Neural crest cell (in vitro differentiated cells): Measurements from ENCODE around the gene DAB2IP. TPM values are rescaled to one million over a fixed set of nuclear protein-coding genes. Genes with fewer than 3 reads are reported as not detected.

Experiments used
- DNase-seq: peaks from one replicate; pipeline ENCODE4 v3.0.0; 2021; ENCODE audit warnings: low read depth, mixed read lengths, low spot score
- H3K27ac Mint-ChIP-seq: one replicate; pipeline ENCODE4 v1.8.0; 2021; ENCODE audit warnings: mild to moderate bottlenecking, mixed read lengths; ENCODE audit not compliant: unreplicated experiment
- H3K27me3 Mint-ChIP-seq: 2 replicates; pipeline ENCODE4 v1.8.0; 2021; ENCODE audit warnings: low read depth, mild to moderate bottlenecking, mixed read lengths
- H3K36me3 Mint-ChIP-seq: 2 replicates; pipeline ENCODE4 v1.8.0; 2021; ENCODE audit warnings: low read depth, mild to moderate bottlenecking, mixed read lengths
- H3K4me1 Mint-ChIP-seq: 2 replicates; pipeline ENCODE4 v1.8.0; 2021; ENCODE audit warnings: mixed read lengths
- H3K4me3 Mint-ChIP-seq: one replicate; pipeline ENCODE4 v1.8.0; 2021; ENCODE audit warnings: mild to moderate bottlenecking, mixed read lengths
- H3K9me3 Mint-ChIP-seq: 2 replicates; pipeline ENCODE4 v1.8.0; 2021; ENCODE audit warnings: mixed read lengths
- CTCF ChIP-seq: fragments of 200-600 bp; sonication (generic); conservative IDR thresholded peaks from 2 replicates; pipeline ENCODE4 v1.5.0; 2021; ENCODE audit warnings: antibody characterized with exemption, mild to moderate bottlenecking
- total RNA-seq: library from RNA; stranded (reverse); gene quantifications from 2 replicates; pipeline ENCODE4 v1.2.1, GENCODE V29; 2021

Gene DAB2IP
- total RNA-seq, 1 donor from 2014 or later = 48.3 TPM

GRCh38 chr9:121759996-121760395 lies 108.6 kb downstream of the DAB2IP start:
- Mint-ChIP-seq H3K27ac (no peak overlapping the region), H3K36me3 (peaks cover 6% of the 10 kb centered on the region), H3K4me3 (no peak overlapping the region), H3K4me1 (peaks cover 5% of the 10 kb centered on the region), H3K9me3 (no peaks in the 10 kb centered on the region), H3K27me3 (no peaks in the 10 kb centered on the region)
- no peak for DNase-seq
- no peak for TF ChIP-seq CTCF

GRCh38 chr9:121760571-121760970 lies 109.1 kb downstream of the DAB2IP start:
- TF ChIP-seq CTCF = no peak
- DNase-seq = no peak
- H3K36me3 Mint-ChIP-seq = peaks cover 6% of the 10 kb centered on the region
- H3K4me3 Mint-ChIP-seq = no peak overlapping the region
- H3K9me3 Mint-ChIP-seq = no peaks in the 10 kb centered on the region
- H3K27me3 Mint-ChIP-seq = no peaks in the 10 kb centered on the region
- H3K4me1 Mint-ChIP-seq = peaks cover 5% of the 10 kb centered on the region
- H3K27ac Mint-ChIP-seq = no peak overlapping the region

- H3K9me3 Mint-ChIP-seq = no peaks in the 10 kb centered on the region
- no peaks in the 10 kb centered on the region for H3K4me1 Mint-ChIP-seq
- no peak for DNase-seq
- H3K4me3 Mint-ChIP-seq = no peak overlapping the region
- H3K27me3 Mint-ChIP-seq = no peaks in the 10 kb centered on the region
- no peak overlapping the region for H3K27ac Mint-ChIP-seq
- TF ChIP-seq CTCF = no peak
- H3K36me3 Mint-ChIP-seq = peaks cover 9% of the 10 kb centered on the region
These were observed 111.7 kb downstream of the DAB2IP start for GRCh38 chr9:121763131-121763530.

GRCh38 chr9:121763561-121764370 lies 112.3 kb downstream of the DAB2IP start:
- no peak overlapping the region for H3K4me3 Mint-ChIP-seq
- DNase-seq = no peak
- H3K36me3 Mint-ChIP-seq = peaks cover 9% of the 10 kb centered on the region
- no peaks in the 10 kb centered on the region for H3K27me3 Mint-ChIP-seq
- TF ChIP-seq CTCF = no peak
- H3K27ac Mint-ChIP-seq = no peak overlapping the region
- H3K4me1 Mint-ChIP-seq = no peaks in the 10 kb centered on the region
- no peaks in the 10 kb centered on the region for H3K9me3 Mint-ChIP-seq

GRCh38 chr9:121764371-121764730 lies 112.9 kb downstream of the DAB2IP start:
- DNase-seq = no peak
- no peak for TF ChIP-seq CTCF
- no peak overlapping the region for H3K4me3 Mint-ChIP-seq
- no peaks in the 10 kb centered on the region for H3K9me3 Mint-ChIP-seq
- H3K27me3 Mint-ChIP-seq = no peaks in the 10 kb centered on the region
- H3K4me1 Mint-ChIP-seq = no peaks in the 10 kb centered on the region
- peaks cover 12% of the 10 kb centered on the region for H3K36me3 Mint-ChIP-seq
- no peak overlapping the region for H3K27ac Mint-ChIP-seq
